HS-5 (cell line): Measurements from ENCODE around the gene CAGE1.
A peak's percentile ranks its signal among the peaks of the same experiment; 100 is the strongest.

Experiments used
- DNase-seq: peaks from one replicate; pipeline ENCODE4 v3.0.0-alpha.2; 2012; ENCODE audit warnings: low read depth

The CAGE1 gene

DNA sequence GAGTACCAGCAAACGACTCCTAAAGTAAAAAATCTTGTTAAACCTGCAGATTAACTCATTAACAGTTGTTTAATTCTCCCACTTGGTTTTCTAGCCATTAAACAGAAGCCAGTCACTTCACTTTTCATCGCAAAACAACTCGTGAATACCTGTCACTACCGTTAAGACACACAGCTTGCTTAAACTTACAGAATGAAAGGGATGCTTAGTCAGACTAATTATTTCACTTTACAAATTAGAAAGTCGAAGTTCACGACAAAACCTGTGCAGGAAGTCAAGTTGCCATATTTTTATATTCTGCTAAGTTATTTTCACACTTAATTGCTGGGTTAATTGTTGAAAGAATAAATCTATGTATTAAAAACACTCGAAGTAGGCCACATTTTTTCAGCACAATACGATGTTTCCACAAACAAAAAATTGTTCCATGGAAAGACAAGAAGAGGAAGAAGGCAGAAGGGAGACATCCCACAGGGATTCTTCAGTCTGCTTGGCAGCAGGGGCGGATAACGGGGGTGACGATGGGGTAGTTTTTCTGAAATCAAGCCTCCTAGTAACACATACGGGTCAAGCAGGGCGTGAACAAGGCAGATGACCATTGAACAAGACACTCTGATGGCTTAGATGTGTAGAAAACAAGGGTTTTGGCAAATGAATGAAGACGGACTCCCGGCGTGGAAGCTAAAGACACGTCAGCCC is 77.5 kb downstream of the CAGE1 start:
- DNase-seq, result peak; percentile 8

GRCh38 chr6:7311176-7311575 is 78.4 kb downstream of the CAGE1 start:
- no peak for DNase-seq

DNA sequence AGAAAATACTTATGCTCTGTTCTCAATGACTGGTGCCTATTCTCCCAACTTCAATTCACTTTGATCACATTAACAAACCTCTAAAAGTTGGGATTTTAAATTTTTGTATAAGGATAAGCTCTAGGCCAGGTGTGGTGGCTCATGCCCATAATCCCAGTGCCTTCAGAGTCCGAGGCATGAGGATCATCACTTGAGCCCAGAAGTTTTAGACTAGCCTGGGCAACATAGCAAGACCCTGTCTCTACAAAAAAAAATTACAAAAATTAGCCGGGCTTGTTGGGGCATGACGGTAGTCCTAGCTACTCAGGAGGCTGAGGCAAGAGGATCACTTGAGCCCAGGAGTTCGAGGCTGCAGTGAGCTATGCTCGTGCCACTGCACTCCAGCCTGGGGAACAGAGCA is 80.5 kb downstream of the CAGE1 start:
- DNase-seq, result no peak

- no peak for DNase-seq
Observed at GRCh38 chr6:7307533-7307932, 82.0 kb downstream of the CAGE1 start.

DNA sequence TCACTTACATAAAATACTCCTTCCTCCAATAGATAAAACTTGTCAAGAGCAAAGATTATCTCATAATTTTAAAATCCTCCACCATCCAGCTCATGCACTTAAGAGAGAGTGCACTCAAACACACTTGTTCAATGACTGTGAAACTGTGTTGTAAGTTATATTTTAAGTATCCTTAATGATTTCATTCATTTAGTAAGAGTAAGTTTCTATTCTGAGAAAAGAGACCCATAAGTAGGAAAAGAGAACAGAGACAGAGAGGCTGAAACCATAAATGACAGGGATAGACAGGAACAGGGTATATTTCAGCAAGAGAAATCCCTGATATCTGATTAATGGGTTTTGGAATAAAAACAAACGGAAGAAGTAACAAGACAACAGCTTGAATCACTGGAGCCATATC is 84.7 kb downstream of the CAGE1 start:
- no peak for DNase-seq

DNA sequence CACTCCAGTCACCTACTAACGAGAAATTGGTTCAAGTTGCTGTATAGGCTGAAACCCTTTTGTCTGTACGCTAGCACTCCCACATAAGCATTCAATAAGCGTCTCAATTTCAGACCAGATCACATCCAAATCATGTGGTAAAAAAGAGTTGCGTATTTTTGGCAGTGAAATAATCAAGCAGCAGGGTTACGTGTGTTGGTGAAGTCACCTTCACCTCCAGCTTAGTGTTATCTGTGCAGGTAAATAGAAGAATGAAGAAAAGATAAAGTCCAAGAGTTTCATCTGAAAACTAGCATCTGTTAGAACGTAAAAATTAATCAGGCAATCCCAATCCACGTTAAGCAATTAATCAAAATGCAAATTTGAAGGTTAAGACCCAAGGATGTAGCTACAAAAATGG is 87.8 kb downstream of the CAGE1 start:
- no peak for DNase-seq

DNA sequence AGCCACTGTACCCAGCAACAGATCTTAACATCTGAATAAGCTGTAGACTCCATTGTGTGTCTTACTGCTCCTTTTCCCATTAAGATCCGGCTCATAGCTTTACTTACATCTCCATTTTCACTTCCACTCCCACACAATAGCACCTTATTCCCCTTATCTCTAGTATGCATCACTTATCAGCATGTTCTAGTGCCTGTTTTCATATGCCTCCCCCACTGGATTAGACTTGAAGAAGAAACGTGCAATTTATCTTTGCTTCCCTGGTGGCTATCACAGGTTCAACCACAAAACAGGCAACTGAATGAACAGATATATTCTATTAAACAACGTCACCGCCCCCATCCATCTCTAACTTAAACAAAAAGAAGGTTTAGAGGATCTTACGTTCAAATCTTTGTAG is 88.6 kb downstream of the CAGE1 start:
- DNase-seq, result no peak

DNA sequence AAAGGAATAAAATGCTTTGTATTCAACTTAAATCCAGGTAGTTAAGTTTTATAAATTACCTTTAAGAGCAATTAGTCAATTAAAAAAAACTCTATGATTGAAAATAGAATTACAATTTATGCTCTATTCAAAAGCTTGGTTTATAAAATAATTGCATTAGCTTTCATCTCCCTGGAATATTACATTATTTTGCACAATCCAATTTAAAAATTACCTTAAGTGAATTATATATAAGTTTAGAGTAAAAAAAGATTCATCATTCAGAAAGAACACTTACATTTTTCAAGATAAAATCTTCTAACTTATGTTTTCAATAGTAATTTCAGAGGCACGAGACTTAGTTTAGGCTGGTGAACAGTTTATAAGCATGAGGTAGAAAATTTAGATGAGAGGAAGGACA is 91.4 kb downstream of the CAGE1 start:
- DNase-seq, result no peak

- DNase-seq, result no peak
Observed at GRCh38 chr6:7296602-7297001, 92.9 kb downstream of the CAGE1 start.

DNA sequence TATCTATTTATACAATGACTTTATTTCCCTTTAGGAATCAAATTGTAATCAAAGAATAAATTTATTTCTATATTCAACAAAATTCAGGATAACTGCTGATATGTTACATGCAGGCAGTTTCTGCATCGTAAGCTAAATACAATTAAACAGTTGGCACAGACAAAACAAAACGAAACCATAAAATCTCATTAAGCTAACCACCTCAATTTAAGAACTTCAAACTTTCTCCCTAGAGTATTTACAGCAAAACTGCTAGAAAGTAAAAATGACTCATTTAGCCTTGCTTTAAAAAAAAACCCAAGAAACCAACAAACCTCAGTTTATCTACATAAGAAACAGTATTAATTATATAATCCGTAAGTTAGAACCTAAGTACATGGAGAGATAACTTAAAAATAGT is 93.6 kb downstream of the CAGE1 start:
- no peak for DNase-seq

- no peak for DNase-seq
Observed at GRCh38 chr6:7292596-7293255, 96.8 kb downstream of the CAGE1 start.

DNA sequence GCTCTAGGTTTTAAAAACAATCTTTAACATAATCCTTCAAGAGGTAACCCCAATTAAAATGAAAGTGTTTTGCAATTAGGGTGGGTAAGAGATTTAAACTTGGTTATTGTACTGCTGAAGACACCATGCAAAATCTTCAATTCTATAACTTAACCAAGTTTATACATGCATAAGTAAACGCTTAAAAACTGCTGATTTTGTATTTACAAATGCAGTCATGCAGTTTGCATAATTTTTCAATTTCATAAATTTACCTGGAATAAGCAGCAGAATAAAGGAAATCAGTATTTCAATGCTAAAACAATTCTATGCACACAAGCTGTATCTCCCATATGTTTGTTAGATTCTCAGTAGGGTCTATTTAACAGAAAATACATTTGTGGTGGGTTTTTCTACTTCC is 99.5 kb downstream of the CAGE1 start:
- no peak for DNase-seq

DNA sequence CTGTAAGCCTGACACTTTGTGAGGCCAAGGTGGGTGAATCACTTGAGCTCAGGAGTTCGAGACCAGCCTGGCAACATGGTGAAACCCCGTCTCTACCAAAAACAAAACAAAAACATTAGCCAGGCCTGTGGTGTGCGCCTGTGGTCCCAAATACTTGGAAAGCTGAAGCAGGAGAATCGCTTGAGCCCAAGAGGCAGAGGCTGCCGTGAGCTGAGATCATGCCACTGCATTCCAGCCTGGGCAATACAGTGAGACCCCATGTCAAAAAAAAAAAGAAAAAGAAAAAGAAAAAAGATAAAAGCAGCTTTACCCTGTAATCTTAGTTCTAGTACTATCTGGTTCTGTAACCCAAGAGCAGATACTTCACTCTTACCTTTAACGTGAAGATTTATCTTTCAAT is 104.1 kb downstream of the CAGE1 start:
- no peak for DNase-seq

DNA sequence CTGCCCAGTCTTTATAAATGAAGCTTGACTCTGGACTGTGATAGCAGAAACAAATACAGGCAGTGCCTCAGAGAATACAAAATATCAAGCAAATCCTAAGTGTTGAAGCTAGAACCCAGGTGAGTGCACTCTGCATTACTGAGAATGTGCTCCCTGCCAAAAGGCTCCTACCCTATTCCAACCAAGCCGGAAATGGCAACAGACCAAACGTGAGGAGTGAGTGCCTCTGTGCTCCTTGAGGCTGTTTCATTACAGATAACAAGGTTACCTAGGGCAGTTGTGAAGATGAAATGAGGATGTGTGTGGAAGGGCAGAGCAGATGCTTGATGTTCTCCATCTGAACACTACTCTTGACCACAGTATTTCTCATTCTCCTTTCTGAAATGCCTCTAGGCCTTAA is 105.9 kb downstream of the CAGE1 start:
- no peak for DNase-seq

- no peak for DNase-seq
Observed at GRCh38 chr6:7282097-7282906, 107.2 kb downstream of the CAGE1 start.
